ENCODE results near the gene CD6. TPM values are rescaled to one million over a fixed set of nuclear protein-coding genes. Genes with fewer than 3 reads are reported as not detected.

CD6 gene
- total and polyA plus RNA-seq, 10 of the 15 experiments (the other 5 are each of a cell fraction or from before 2014, with no cell fraction given) = 0.37 to 17.6 (median 6.2) TPM

DNA sequence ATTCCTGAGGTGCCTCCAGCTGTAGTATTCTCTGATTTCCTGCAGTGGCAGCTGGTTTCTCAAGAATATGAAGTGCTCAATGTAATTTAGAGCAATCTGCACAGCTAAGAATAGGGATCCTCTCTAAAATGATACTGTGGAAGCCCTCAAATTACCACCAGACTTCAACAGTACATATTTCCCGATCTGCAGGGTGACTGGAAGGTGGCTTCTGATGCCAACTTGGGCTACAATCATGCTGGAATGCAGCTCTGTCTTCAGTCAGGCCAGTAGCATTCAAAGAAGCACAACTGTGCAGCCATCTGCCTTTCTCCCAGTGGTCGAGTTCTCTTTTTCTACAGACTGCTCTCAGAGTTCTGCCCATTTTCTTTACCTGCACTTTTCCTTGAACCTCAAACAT lies 75.4 kb downstream of the CD6 start:
- DNase-seq (ENCODE audit: low read depth, low spot score) (no peak), ATAC-seq (no peak), FAIRE-seq (no peak)
- Histone ChIP-seq H3K9ac (ENCODE audit: control insufficient read depth, insufficient read depth, low read length) (no peak overlapping the region), H2AFZ (ENCODE audit: control insufficient read depth, low read depth, low read length) (no peak overlapping the region), H3K4me1 (ENCODE audit: control insufficient read depth, insufficient read depth, low read length) (peaks cover 11% of the 10 kb centered on the region), H3K79me2 (ENCODE audit: control insufficient read depth, insufficient read depth, low read length) (no peaks in the 10 kb centered on the region; the same call in 1 of the 2 replicates), H3K4me3 (no peak overlapping the region), H3K36me3 (ENCODE audit: control insufficient read depth in 2 of 2, insufficient read depth in 2 of 2, low read length in 1 of 2) (0 out of 4 replicates have a peak, but pooled peaks cover 0 to 2% of the 10 kb centered on the region in 2 experiments), H3K27ac (ENCODE audit: control insufficient read depth, insufficient read depth) (no peak overlapping the region), H4K20me1 (ENCODE audit: control insufficient read depth, insufficient read depth) (no peaks in the 10 kb centered on the region), H3K9me3 (replicated peaks; ENCODE audit: control insufficient read depth, insufficient read depth, low read length) (no peaks in the 10 kb centered on the region), H3K27me3 (replicated peaks in 1 of 2; ENCODE audit: control insufficient read depth in 2 of 2, insufficient read depth in 2 of 2, low read length in 1 of 2) (no peaks in the 10 kb centered on the region), H3K4me2 (ENCODE audit: control insufficient read depth, insufficient read depth) (no peak overlapping the region)
- ChIA-PET CTCF (interaction anchor here (0.9 to 1.2 kb wide), 2 partner anchors 9 to 10 kb away, joined by 3 to 6 read pairs; no protein-coding TSS in a partner anchor), POLR2A (interaction anchor here (1.1 to 1.3 kb wide), 2 partner anchors 10 to 14 kb away, joined by 3 to 5 read pairs; no protein-coding TSS in a partner anchor), SMC1A (ENCODE audit: uncharacterized antibody, unreplicated experiment) (interaction anchor here (0.9 to 1.8 kb wide), 3 partner anchors 10 to 23 kb away, joined by 3 to 8 read pairs (median 3); no protein-coding TSS in a partner anchor), RAD21 (ENCODE audit: unreplicated experiment) (no interaction called here)
- intact Hi-C loops (cut with micrococcal nuclease; ENCODE audit: unreplicated experiment) = no loop called here
- WGBS (ENCODE audit: insufficient coverage, insufficient replicate concordance, low lambda C conversion rate, missing lambda C conversion rate) = 7% methylated on average over 2 of the region's 2 CpGs
- BruUV-seq (replicated peaks) = no TSS peak
- TF ChIP-seq SREBF2 (IDR thresholded peaks at IDR 0.05; ENCODE audit: low read length) (no peak), HDAC2 (IDR thresholded peaks at IDR 0.05) (no peak), EP300 (IDR thresholded peaks at IDR 0.05; ENCODE audit: borderline replicate concordance in 1 of 2, control insufficient read depth in 1 of 2, low read depth in 2 of 2, low read length in 2 of 2) (no peak), E2F8 (IDR thresholded peaks at IDR 0.05; ENCODE audit: low read depth, partially characterized antibody) (no peak), BMI1 (IDR thresholded peaks at IDR 0.05; ENCODE audit: borderline replicate concordance) (no peak), HDGF (IDR thresholded peaks at IDR 0.05) (no peak), MXI1 (IDR thresholded peaks at IDR 0.05; ENCODE audit: low read depth, low read length) (no peak), TCF3 (IDR thresholded peaks at IDR 0.05; ENCODE audit: borderline replicate concordance, insufficient read depth, low read depth, low read length) (no peak), BHLHE40 (IDR thresholded peaks at IDR 0.05; ENCODE audit: borderline replicate concordance in 1 of 2, low read depth in 2 of 2, low read length in 1 of 2) (no peak), PAX8 (IDR thresholded peaks at IDR 0.05) (no peak), LARP7 (IDR thresholded peaks at IDR 0.05) (no peak), ZZZ3 (IDR thresholded peaks at IDR 0.05; ENCODE audit: control insufficient read depth, insufficient read length, low read depth) (no peak), MTA3 (IDR thresholded peaks at IDR 0.05; ENCODE audit: borderline replicate concordance, low read length) (no peak), PBX3 (IDR thresholded peaks at IDR 0.05; ENCODE audit: insufficient replicate concordance, low read depth, low read length) (no peak), RAD21 (IDR thresholded peaks at IDR 0.05; ENCODE audit: insufficient read depth, low read depth, low read length) (no peak), SMAD5 (IDR thresholded peaks at IDR 0.05; ENCODE audit: low read depth) (no peak), NFYA (IDR thresholded peaks at IDR 0.05; ENCODE audit: borderline replicate concordance, low read depth, low read length) (no peak), RAD51 (IDR thresholded peaks at IDR 0.05) (no peak), RB1 (IDR thresholded peaks at IDR 0.05; ENCODE audit: borderline replicate concordance) (no peak)
- TF ChIP-seq, protein P1, sequence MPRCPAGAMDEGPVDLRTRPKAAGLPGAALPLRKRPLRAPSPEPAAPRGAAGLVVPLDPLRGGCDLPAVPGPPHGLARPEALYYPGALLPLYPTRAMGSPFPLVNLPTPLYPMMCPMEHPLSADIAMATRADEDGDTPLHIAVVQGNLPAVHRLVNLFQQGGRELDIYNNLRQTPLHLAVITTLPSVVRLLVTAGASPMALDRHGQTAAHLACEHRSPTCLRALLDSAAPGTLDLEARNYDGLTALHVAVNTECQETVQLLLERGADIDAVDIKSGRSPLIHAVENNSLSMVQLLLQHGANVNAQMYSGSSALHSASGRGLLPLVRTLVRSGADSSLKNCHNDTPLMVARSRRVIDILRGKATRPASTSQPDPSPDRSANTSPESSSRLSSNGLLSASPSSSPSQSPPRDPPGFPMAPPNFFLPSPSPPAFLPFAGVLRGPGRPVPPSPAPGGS (IDR thresholded peaks at IDR 0.05; ENCODE audit: borderline replicate concordance, insufficient read depth, low read depth, low read length, poor library complexity, severe bottlenecking) = no peak
- in situ Hi-C loops (cut with MboI) = no loop called here
